Uterus (tissue), 2 donors: ENCODE data around the gene LIN7C.

Experiments used
- CTCF ChIP-seq, 4 experiments: fragments of 200-600 bp in 2 of 4; fragments of 450-650 bp in 2 of 4; sonication (generic) in 2 of 4; IDR thresholded peaks; one replicate each; pipeline ENCODE4 v1.5.1; 2016 to 2019; ENCODE audit warnings: antibody characterized with exemption in 4 of 4, mild to moderate bottlenecking in 2 of 4, moderate library complexity in 1 of 4
- POLR2A ChIP-seq, 2 donors: fragments of 450-650 bp; IDR thresholded peaks; one replicate each; pipeline ENCODE4 v1.6.1; 2016; ENCODE audit warnings: antibody characterized with exemption in 2 of 2, mild to moderate bottlenecking in 1 of 2, moderate library complexity in 1 of 2

- TF ChIP-seq CTCF (IDR thresholded peaks at IDR 0.05), result no peak
- no peak for TF ChIP-seq POLR2A (IDR thresholded peaks at IDR 0.05)
These were observed 48.7 kb upstream of the LIN7C start for GRCh38 chr11:27555264-27555663.
